ENCODE measurements around the gene AGRP. TPM values are rescaled to one million over a fixed set of nuclear protein-coding genes. Genes with fewer than 3 reads are reported as not detected.

Gene AGRP
- total RNA-seq, 1 experiment from 2014 or later = not detected

DNA sequence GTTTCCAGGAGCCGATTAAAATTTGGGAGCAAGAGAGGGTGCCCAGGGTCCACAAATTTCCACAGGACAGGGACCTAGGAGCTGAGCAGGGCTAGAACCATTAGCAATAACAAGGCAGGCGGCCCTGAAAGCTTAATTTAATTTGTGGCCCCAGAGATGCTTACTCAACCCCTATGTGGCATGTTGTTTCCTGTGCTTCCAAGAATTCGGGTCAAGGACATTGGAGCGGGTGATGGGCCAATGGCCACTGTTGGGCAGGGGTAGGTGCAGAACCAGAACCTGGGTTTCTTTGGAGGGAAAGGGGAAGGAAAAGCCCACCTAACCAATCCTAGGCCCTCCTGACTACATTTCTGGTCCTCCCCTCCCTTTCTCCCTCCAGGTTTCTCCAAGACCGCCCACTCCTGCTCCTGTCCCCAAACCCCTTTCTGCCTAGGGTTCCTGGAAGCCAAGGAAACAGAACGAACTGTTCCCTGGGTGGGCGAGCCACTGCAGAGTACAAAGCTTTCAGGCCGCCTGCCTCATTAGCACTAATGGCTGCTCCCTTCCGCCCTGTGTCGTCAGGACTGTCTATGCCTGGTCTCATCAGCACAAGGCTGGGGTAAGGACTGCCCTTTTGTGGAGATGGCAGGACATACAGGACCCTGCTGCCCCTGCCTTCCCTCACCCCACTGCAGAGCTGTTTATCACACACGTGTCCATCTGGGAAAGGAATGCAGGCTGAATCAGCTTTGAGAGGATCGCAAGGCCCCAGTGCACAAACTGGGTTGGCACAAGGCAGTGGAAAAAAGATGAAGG, 581 bp upstream of the AGRP start:
- no peaks in the 10 kb centered on the region for H3K9me3 Mint-ChIP-seq
- ATAC-seq (no peak), DNase-seq (ENCODE audit: low spot score) (no peak)
- peaks cover 65% of the 10 kb centered on the region for H3K27me3 Mint-ChIP-seq (ENCODE audit: low read depth)
- H3K4me3 Mint-ChIP-seq = no peak overlapping the region
- TF ChIP-seq ATF2 (CRISPR knock-in tag; IDR thresholded peaks at IDR 0.05; ENCODE audit: borderline replicate concordance, low read depth) (no peak), ZNF121 (CRISPR knock-in tag; IDR thresholded peaks at IDR 0.05) (no peak), ARID4B (CRISPR knock-in tag; IDR thresholded peaks at IDR 0.05; ENCODE audit: borderline replicate concordance) (no peak), FOXK1 (CRISPR knock-in tag; IDR thresholded peaks at IDR 0.05) (no peak), SMAD3 (CRISPR knock-in tag; IDR thresholded peaks at IDR 0.05; ENCODE audit: borderline replicate concordance) (no peak), TP53 (CRISPR knock-in tag; IDR thresholded peaks at IDR 0.05) (no peak), OVOL2 (CRISPR knock-in tag; IDR thresholded peaks at IDR 0.05; ENCODE audit: borderline replicate concordance) (no peak), CREB1 (CRISPR knock-in tag; IDR thresholded peaks at IDR 0.05) (no peak)
- TF ChIP-seq, protein P1, sequence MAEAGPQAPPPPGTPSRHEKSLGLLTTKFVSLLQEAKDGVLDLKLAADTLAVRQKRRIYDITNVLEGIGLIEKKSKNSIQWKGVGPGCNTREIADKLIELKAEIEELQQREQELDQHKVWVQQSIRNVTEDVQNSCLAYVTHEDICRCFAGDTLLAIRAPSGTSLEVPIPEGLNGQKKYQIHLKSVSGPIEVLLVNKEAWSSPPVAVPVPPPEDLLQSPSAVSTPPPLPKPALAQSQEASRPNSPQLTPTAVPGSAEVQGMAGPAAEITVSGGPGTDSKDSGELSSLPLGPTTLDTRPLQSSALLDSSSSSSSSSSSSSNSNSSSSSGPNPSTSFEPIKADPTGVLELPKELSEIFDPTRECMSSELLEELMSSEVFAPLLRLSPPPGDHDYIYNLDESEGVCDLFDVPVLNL (CRISPR knock-in tag; IDR thresholded peaks at IDR 0.05; ENCODE audit: borderline replicate concordance, low read depth) = no peak
- H3K4me1 Mint-ChIP-seq = peaks cover 8% of the 10 kb centered on the region
- H3K36me3 Mint-ChIP-seq = no peaks in the 10 kb centered on the region
- no peak overlapping the region for H3K27ac Mint-ChIP-seq
- ChIA-PET CTCF (interaction anchor here (4.0 to 6.0 kb wide), 2 partner anchors 30 to 38 kb away, joined by 15 to 56 read pairs; no protein-coding TSS in a partner anchor), POLR2A (no interaction called here)

- Mint-ChIP-seq H3K27ac (no peak overlapping the region; the same call in 1 of the 2 replicates), H3K36me3 (no peaks in the 10 kb centered on the region), H3K27me3 (ENCODE audit: low read depth) (peaks cover 50% of the 10 kb centered on the region), H3K4me1 (peaks cover 5% of the 10 kb centered on the region), H3K4me3 (peak overlapping the region; percentile 98), H3K9me3 (no peaks in the 10 kb centered on the region)
- ATAC-seq (no peak), DNase-seq (ENCODE audit: low spot score) (no peak)
- ChIA-PET CTCF (interaction anchor here (0.6 to 6.0 kb wide), 4 partner anchors 16 to 41 kb away, joined by 3 to 56 read pairs (median 21); no protein-coding TSS in a partner anchor), POLR2A (no interaction called here)
- TF ChIP-seq CBFB (CRISPR knock-in tag; IDR thresholded peaks at IDR 0.05; ENCODE audit: low read depth) = no peak
- no peak for TF ChIP-seq ATF2 (CRISPR knock-in tag; IDR thresholded peaks at IDR 0.05; ENCODE audit: borderline replicate concordance, low read depth)
- TF ChIP-seq SOX15 (CRISPR knock-in tag; IDR thresholded peaks at IDR 0.05) = no peak
- TF ChIP-seq GABPB1 (CRISPR knock-in tag; IDR thresholded peaks at IDR 0.05) = no peak
- no peak for TF ChIP-seq RORB (CRISPR knock-in tag; IDR thresholded peaks at IDR 0.05)
- TF ChIP-seq, protein P2, sequence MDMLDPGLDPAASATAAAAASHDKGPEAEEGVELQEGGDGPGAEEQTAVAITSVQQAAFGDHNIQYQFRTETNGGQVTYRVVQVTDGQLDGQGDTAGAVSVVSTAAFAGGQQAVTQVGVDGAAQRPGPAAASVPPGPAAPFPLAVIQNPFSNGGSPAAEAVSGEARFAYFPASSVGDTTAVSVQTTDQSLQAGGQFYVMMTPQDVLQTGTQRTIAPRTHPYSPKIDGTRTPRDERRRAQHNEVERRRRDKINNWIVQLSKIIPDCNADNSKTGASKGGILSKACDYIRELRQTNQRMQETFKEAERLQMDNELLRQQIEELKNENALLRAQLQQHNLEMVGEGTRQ (CRISPR knock-in tag; IDR thresholded peaks at IDR 0.05) = no peak
- TF ChIP-seq E2F5 (CRISPR knock-in tag; IDR thresholded peaks at IDR 0.05) = no peak
- no peak for TF ChIP-seq ZNF512 (CRISPR knock-in tag; IDR thresholded peaks at IDR 0.05; ENCODE audit: borderline replicate concordance)
- no peak for TF ChIP-seq ZNF416 (CRISPR knock-in tag; IDR thresholded peaks at IDR 0.05)
- no peak for TF ChIP-seq ATF1 (CRISPR knock-in tag; IDR thresholded peaks at IDR 0.05)
- TF ChIP-seq ZNF232 (CRISPR knock-in tag; IDR thresholded peaks at IDR 0.05) = no peak
- TF ChIP-seq, protein P3, sequence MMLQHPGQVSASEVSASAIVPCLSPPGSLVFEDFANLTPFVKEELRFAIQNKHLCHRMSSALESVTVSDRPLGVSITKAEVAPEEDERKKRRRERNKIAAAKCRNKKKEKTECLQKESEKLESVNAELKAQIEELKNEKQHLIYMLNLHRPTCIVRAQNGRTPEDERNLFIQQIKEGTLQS (CRISPR knock-in tag; conservative IDR thresholded peaks at IDR 0.05) = no peak
These were observed 968 bp downstream of the AGRP start for GRCh38 chr16:67482233-67482924.
